ENCODE data around the gene CAPSL. TPM values are rescaled to one million over a fixed set of nuclear protein-coding genes. Genes with fewer than 3 reads are reported as not detected.
"Not testable (repeated sequence)": the region's sequence is repeated elsewhere in the genome, so short reads cannot be mapped to it uniquely, and the experiment has no call there.

The CAPSL gene
- total RNA-seq (2021; fragmentation: NEBNext Ultra II Directional; extraction: Animal tissue kit (Norgen Biotek cat#: 25700)): under 1 TPM in 5 of 6 experiments, not detected in 1; 0.19 to 0.52 (median 0.35) TPM
- long read RNA-seq, partial matches to known transcripts: 0 of 2 reads
- long read RNA-seq, other reads (novel, unspliced or antisense): 2 of 2 reads

DNA sequence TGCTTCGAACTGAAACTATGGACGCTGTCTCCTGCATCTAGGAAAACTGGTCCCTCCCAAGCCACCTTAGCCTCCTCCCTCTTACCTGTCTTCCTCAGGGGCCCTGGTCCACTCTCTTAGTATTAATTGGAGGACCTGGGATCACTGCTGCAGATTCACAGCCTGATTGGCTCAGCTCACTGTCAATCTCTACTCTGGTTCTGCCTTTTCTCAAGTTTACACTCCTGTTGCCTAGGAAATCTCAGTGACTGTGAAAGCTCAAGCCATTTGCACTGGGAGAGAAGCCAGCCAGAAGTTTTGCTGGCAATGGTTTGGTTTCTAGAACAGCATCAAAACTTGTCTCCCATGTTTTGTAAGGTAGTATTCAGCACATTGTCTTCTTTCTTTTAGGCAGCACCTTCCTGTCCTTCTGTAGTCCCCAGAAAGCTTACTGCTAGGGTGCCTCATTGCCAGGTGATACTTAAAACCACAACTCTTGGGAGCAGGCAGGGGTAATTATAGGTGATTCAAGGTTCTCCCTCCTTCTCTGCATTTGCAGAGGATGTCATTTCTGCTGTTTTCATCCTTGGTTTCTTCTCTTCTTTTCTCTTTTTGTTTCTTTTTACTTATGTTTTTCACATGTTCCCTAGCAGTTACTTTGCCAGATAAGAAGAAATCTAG is at the start of gene CAPSL:
Gene CAPSL, minus strand, starts transcription at position 55 of the 660 bp plus-strand sequence. CDS start 17,502 bp downstream, outside the sequence.
- Mint-ChIP-seq H3K4me1 (ENCODE audit: low read depth) (no peaks in the 10 kb centered on the region), H3K27ac (no peak within 1 kb of the TSS), H3K9me3 (no peaks in the 10 kb centered on the region), H3K4me3 (no peak within 1 kb of the TSS), H3K36me3 (ENCODE audit: low read depth) (no peaks in the 10 kb centered on the region), H3K27me3 (ENCODE audit: insufficient read depth) (peaks cover 9% of the 10 kb centered on the region; the same call in 1 of the 2 replicates)
- TF ChIP-seq CTCF (IDR thresholded peaks at IDR 0.05): no peak
- DNase-seq: peak; percentile 77

GRCh38 chr5:35987776-35988175 is 49.4 kb upstream of the CAPSL start:
- peaks cover 21% of the 10 kb centered on the region for H3K27me3 Mint-ChIP-seq (ENCODE audit: insufficient read depth)
- H3K4me3 Mint-ChIP-seq: no peak overlapping the region
- H3K27ac Mint-ChIP-seq: no peak overlapping the region
- DNase-seq: no peak
- no peaks in the 10 kb centered on the region for H3K36me3 Mint-ChIP-seq (ENCODE audit: low read depth)
- H3K9me3 Mint-ChIP-seq: no peaks in the 10 kb centered on the region
- H3K4me1 Mint-ChIP-seq (ENCODE audit: low read depth): no peaks in the 10 kb centered on the region
- no peak for TF ChIP-seq CTCF (IDR thresholded peaks at IDR 0.05)

DNA sequence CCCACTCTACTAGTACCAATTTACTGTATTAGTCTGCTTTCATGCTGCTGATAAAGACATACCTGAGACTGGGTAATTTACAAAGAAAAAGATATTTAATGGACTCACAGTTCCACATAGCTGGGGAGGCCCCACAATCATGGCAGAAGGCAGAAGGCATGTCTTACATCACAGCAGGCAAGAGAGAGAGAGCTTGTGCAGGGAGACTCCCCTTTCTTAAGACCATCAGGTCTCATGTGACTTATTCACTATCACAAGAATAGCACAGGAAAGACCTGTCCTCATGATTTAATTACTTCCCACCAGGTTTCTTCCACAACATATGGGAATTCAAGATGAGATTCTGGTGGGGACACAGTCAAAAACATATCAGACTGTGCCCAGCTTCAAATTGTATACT is 41.3 kb upstream of the CAPSL start:
- H3K27me3 Mint-ChIP-seq (ENCODE audit: insufficient read depth): peaks cover 1% of the 10 kb centered on the region
- H3K4me3 Mint-ChIP-seq: no peak overlapping the region
- H3K27ac Mint-ChIP-seq: no peak overlapping the region
- H3K4me1 Mint-ChIP-seq (ENCODE audit: low read depth): no peaks in the 10 kb centered on the region
- no peak for DNase-seq
- no peak for TF ChIP-seq CTCF (IDR thresholded peaks at IDR 0.05)
- H3K36me3 Mint-ChIP-seq (ENCODE audit: low read depth): no peaks in the 10 kb centered on the region
- no peaks in the 10 kb centered on the region for H3K9me3 Mint-ChIP-seq

DNA sequence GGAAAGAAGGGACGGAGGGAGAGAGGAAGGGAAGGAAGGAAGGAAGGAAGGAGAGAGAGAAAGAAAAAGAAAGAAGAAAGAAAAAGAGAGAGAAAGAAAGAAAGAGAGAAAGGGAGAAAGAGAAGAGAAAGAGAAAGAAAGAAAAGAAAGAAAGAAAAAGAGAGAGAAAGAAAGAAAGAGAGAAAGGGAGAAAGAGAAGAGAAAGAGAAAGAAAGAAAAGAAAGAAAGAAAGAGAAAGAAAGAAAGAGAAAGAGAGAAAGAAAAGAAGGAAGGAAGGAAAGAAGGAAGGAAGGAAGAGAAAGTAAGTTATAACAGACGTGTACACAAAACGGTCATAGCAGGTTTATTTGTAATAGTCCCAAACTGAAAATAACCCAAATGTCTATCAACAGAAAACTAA is 38.4 kb upstream of the CAPSL start:
- H3K4me3 Mint-ChIP-seq; DNase-seq; H3K9me3 Mint-ChIP-seq; H3K36me3 Mint-ChIP-seq (ENCODE audit: low read depth); H3K4me1 Mint-ChIP-seq (ENCODE audit: low read depth); H3K27ac Mint-ChIP-seq; H3K27me3 Mint-ChIP-seq (ENCODE audit: insufficient read depth): not testable (repeated sequence)

- Mint-ChIP-seq H3K4me1 (ENCODE audit: low read depth) (no peaks in the 10 kb centered on the region), H3K27me3 (ENCODE audit: insufficient read depth) (peaks cover 1% of the 10 kb centered on the region), H3K27ac (no peak overlapping the region), H3K4me3 (no peak overlapping the region), H3K36me3 (ENCODE audit: low read depth) (no peaks in the 10 kb centered on the region), H3K9me3 (no peaks in the 10 kb centered on the region)
- no peak for TF ChIP-seq CTCF (IDR thresholded peaks at IDR 0.05)
- DNase-seq: no peak
These were observed 36.1 kb upstream of the CAPSL start for GRCh38 chr5:35974570-35974969.

- H3K9me3 Mint-ChIP-seq: no peaks in the 10 kb centered on the region
- no peaks in the 10 kb centered on the region for H3K4me1 Mint-ChIP-seq (ENCODE audit: low read depth)
- no peaks in the 10 kb centered on the region for H3K36me3 Mint-ChIP-seq (ENCODE audit: low read depth)
- H3K27ac Mint-ChIP-seq: no peak overlapping the region
- TF ChIP-seq CTCF (IDR thresholded peaks at IDR 0.05): no peak
- DNase-seq: no peak
- no peak overlapping the region for H3K4me3 Mint-ChIP-seq
- peaks cover 1% of the 10 kb centered on the region for H3K27me3 Mint-ChIP-seq (ENCODE audit: insufficient read depth)
These were observed 33.4 kb upstream of the CAPSL start for GRCh38 chr5:35971878-35972210.
